ENCODE data around the gene TH. TPM values are rescaled to one million over a fixed set of nuclear protein-coding genes. Genes with fewer than 3 reads are reported as not detected.

TH gene
- total and polyA plus RNA-seq, 7 donors: 0.17 TPM; not detected in 6

DNA sequence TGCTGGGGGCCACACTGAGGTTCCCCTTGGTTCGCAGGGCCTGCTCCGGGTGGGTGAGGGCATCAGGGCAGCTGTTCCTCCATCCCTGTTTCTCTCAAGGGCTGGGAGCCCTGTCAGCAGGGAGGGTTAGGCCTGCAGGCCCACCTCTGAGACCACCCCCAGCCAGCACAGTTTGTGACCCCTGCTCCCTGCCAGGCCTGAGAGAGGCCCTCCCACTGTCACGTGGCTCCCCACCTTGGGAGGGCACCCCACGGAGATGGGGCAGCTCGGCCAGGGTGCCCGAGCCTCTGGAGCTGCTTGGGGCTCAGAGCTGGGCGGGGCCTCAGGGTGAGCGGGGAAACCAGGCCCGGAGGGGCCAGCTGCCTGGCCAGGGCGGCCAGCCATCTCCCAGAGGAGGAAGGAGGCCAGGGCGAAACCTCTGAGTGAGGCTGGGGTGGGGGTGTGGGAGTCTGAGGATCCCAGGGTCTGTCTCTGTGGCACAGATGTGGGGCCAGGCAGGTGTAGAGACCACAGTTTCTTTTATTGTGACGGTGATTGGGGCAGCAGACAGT lies 8.1 kb downstream of the TH start:
- DNase-seq: no peak
- Histone ChIP-seq H3K4me1 (peaks cover 0 to 10% (median 7%) of the 10 kb centered on the region in 4 donors), H3K9me3 (no peaks in the 10 kb centered on the region), H3K27me3 (peaks cover 7 to 51% (median 28%) of the 10 kb centered on the region in 3 donors), H3K27ac (no peak overlapping the region), H3K36me3 (no peaks in the 10 kb centered on the region), H3K4me3 (no peak overlapping the region)
- WGBS, 2 donors: 41 to 74% methylated on average over 12 of the region's 12 CpGs
- intact Hi-C loops (cut with DNase I): no loop called here
- TF ChIP-seq, protein P1, sequence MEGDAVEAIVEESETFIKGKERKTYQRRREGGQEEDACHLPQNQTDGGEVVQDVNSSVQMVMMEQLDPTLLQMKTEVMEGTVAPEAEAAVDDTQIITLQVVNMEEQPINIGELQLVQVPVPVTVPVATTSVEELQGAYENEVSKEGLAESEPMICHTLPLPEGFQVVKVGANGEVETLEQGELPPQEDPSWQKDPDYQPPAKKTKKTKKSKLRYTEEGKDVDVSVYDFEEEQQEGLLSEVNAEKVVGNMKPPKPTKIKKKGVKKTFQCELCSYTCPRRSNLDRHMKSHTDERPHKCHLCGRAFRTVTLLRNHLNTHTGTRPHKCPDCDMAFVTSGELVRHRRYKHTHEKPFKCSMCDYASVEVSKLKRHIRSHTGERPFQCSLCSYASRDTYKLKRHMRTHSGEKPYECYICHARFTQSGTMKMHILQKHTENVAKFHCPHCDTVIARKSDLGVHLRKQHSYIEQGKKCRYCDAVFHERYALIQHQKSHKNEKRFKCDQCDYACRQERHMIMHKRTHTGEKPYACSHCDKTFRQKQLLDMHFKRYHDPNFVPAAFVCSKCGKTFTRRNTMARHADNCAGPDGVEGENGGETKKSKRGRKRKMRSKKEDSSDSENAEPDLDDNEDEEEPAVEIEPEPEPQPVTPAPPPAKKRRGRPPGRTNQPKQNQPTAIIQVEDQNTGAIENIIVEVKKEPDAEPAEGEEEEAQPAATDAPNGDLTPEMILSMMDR (IDR thresholded peaks at IDR 0.05): no peak
- TF ChIP-seq POLR2AphosphoS5 (IDR thresholded peaks at IDR 0.05) (no peak), POLR2A (IDR thresholded peaks at IDR 0.05) (no peak), EP300 (IDR thresholded peaks at IDR 0.05) (no peak)

DNA sequence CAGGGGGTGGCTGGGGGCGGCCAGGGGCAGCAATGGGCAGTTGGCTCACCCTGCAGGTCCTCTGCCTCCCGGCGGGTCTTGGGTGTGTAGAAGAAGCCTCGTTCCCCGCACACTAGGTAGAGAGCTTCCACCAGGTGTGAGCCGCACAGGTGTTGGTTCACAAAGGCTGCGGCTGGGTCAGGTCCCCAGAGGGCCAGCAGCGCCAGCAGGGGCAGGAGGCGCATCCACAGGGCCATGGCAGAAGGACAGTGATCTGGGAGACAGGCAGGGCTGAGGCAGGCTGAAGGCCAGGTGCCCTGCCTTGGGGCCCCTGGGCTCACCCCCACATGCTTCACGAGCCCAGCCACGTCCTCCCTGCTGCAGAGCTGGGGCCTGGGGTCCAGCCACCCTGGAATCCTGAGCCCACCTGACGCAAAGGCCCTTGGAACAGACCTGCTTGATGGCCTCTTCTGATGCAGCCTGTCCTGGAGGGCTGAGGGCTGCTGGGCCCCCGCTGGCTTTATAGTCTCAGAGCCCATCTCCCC lies 10.8 kb downstream of the TH start, which contains the start of gene INS:
Gene INS (minus strand): TSS at position 474 of the 524 bp plus-strand sequence. CDS start 238 bp downstream, at position 236.
- WGBS, 2 donors: 58 to 84% methylated on average over 13 of the region's 13 CpGs
- intact Hi-C loops (cut with DNase I): no loop called here
- no peaks in the 10 kb centered on the region for H3K9me3 ChIP-seq
- no peak within 1 kb of the TSS for H3K27ac ChIP-seq
- H3K36me3 ChIP-seq: no peaks in the 10 kb centered on the region
- H3K4me3 ChIP-seq: no peak within 1 kb of the TSS
- peaks cover 0 to 48% (median 31%) of the 10 kb centered on the region in 3 donors for H3K27me3 ChIP-seq
- no peak for DNase-seq
- H3K4me1 ChIP-seq: no peaks in the 10 kb centered on the region
- no peak for TF ChIP-seq EP300 (IDR thresholded peaks at IDR 0.05)
- TF ChIP-seq, protein P1 (IDR thresholded peaks at IDR 0.05): no peak
- TF ChIP-seq POLR2A (IDR thresholded peaks at IDR 0.05): no peak
- TF ChIP-seq POLR2AphosphoS5 (IDR thresholded peaks at IDR 0.05): no peak

DNA sequence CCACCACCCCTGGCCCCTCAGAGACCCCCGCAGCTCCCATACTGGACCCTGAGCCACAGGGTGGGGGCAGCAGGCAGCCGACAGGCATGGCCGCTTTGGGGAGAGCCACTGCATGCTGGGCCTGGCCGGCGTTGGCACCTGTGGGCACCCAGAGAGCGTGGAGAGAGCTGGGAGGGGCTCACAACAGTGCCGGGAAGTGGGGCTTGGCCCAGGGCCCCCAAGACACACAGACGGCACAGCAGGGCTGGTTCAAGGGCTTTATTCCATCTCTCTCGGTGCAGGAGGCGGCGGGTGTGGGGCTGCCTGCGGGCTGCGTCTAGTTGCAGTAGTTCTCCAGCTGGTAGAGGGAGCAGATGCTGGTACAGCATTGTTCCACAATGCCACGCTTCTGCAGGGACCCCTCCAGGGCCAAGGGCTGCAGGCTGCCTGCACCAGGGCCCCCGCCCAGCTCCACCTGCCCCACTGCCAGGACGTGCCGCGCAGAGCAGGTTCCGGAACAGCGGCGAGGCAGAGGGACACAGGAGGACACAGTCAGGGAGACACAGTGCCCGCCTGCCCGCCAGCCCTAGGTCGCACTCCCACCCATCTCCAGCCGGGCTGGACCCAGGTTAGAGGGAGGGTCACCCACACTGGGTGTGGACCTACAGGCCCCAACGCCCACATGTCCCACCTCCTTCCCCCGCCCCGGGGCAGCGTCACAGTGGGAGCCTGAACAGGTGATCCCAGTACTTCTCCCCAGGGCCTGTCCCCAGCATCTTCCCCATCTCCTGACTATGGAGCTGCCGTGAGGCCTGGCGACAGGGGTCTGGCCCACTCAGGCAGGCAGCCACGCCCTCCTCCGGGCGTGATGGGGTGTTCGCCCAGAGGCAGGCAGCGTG lies 11.8 kb downstream of the TH start:
- Histone ChIP-seq H3K36me3 (no peaks in the 10 kb centered on the region), H3K9me3 (no peaks in the 10 kb centered on the region), H3K27ac (no peak overlapping the region), H3K4me1 (no peaks in the 10 kb centered on the region), H3K27me3 (peaks cover 0 to 37% (median 25%) of the 10 kb centered on the region in 3 donors), H3K4me3 (no peak overlapping the region)
- intact Hi-C loops (cut with DNase I): no loop called here
- TF ChIP-seq, protein P1 (IDR thresholded peaks at IDR 0.05): no peak
- TF ChIP-seq POLR2A (IDR thresholded peaks at IDR 0.05): no peak
- TF ChIP-seq EP300 (IDR thresholded peaks at IDR 0.05): no peak
- no peak for TF ChIP-seq POLR2AphosphoS5 (IDR thresholded peaks at IDR 0.05)
- no peak for DNase-seq
- WGBS, 2 donors: 52 to 79% methylated on average over 36 of the region's 36 CpGs

DNA sequence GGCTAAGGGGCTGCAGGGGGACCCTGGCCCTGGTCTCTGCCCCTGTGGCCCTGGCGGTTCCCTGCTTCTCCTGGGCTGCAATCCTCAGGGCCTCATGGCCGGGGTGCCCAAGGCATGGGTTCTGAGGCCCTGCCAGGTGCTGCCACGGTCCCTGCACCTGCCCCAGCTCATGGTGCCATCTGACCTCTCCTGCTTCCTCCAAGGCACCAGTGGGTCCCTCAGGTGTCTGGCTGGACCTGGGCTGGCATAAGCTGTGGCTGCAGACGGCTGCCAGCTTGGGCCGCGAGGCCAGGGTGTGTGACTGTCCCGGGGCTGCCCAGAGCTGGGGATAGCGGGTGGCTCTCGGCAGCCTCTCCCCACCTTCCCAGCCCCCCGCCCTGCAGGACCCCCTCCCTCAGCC lies 12.6 kb downstream of the TH start:
- intact Hi-C loops (cut with DNase I): no loop called here
- H3K36me3 ChIP-seq: no peaks in the 10 kb centered on the region
- no peak overlapping the region for H3K27ac ChIP-seq
- no peaks in the 10 kb centered on the region for H3K9me3 ChIP-seq
- DNase-seq: no peak
- no peak overlapping the region for H3K4me3 ChIP-seq
- peaks cover 0 to 30% (median 25%) of the 10 kb centered on the region in 3 donors for H3K27me3 ChIP-seq
- WGBS, 2 donors: 51 to 77% methylated on average over 10 of the region's 10 CpGs
- H3K4me1 ChIP-seq: no peaks in the 10 kb centered on the region
- TF ChIP-seq POLR2A (IDR thresholded peaks at IDR 0.05) (no peak), EP300 (IDR thresholded peaks at IDR 0.05) (no peak), POLR2AphosphoS5 (IDR thresholded peaks at IDR 0.05) (no peak)
- TF ChIP-seq, protein P1 (IDR thresholded peaks at IDR 0.05): no peak
